Right atrium auricular region (tissue), 2 donors: Measurements from ENCODE around the gene GBP3. TPM values are rescaled to one million over a fixed set of nuclear protein-coding genes. Genes with fewer than 3 reads are reported as not detected.

Experiments used
- DNase-seq: peaks from one replicate; pipeline ENCODE4 v3.0.0-alpha.2; 2019; ENCODE audit warnings: low spot score
- H3K27ac ChIP-seq, 2 donors: fragments of 200-600 bp; sonication (generic); 1 replicate in 1 of 2; 2 replicates in 1 of 2; pipeline ENCODE4 v1.5.1; 2016 to 2019
- H3K27me3 ChIP-seq, 2 donors: fragments of 200-600 bp; sonication (generic); one replicate each; pipeline versions ENCODE4 v1.5.1 to v1.6.0; 2017 to 2019
- H3K36me3 ChIP-seq: fragments of 200-600 bp; sonication (generic); one replicate; pipeline ENCODE4 v1.5.1; 2016
- H3K4me1 ChIP-seq, 2 donors: fragments of 200-600 bp; sonication (generic); one replicate each; pipeline versions ENCODE4 v1.5.1 to v1.6.0; 2017 to 2019
- H3K4me3 ChIP-seq, 2 donors: fragments of 200-600 bp; sonication (generic); 1 replicate in 1 of 2; 2 replicates in 1 of 2; pipeline ENCODE4 v1.5.1; 2017 to 2019; ENCODE audit warnings: mild to moderate bottlenecking in 1 of 2, moderate library complexity in 1 of 2
- H3K9me3 ChIP-seq, 2 donors: fragments of 200-600 bp; sonication (generic); one replicate each; pipeline ENCODE4 v1.5.1; 2019
- CTCF ChIP-seq, 2 donors: fragments of 200-600 bp; sonication (generic); IDR thresholded peaks; one replicate each; pipeline ENCODE4 v1.5.1; 2019; ENCODE audit warnings: antibody characterized with exemption in 2 of 2
- total RNA-seq, 2 donors: library from RNA; depleted of rRNA; stranded (reverse); fragments of >200 nt; gene quantifications; one replicate each; pipeline ENCODE4 v1.1.0, GENCODE V29; 2016

Gene GBP3
- total RNA-seq, 2 donors from 2014 or later: 5.8 to 10.4 TPM

- Histone ChIP-seq H3K4me1 (peaks cover 0 to 29% of the 10 kb centered on the region in 2 donors), H3K27ac (no peak overlapping the region), H3K4me3 (no peak overlapping the region), H3K27me3 (no peaks in the 10 kb centered on the region), H3K9me3 (no peaks in the 10 kb centered on the region), H3K36me3 (no peaks in the 10 kb centered on the region)
- TF ChIP-seq CTCF (IDR thresholded peaks at IDR 0.05): no peak
- no peak for DNase-seq
These were observed 32.2 kb downstream of the GBP3 start for GRCh38 chr1:88990426-88990825.

GRCh38 chr1:88985692-88986091, 37.0 kb downstream of the GBP3 start:
- Histone ChIP-seq H3K27me3 (no peaks in the 10 kb centered on the region), H3K27ac (peak overlapping the region in 1 of 2 donors; percentile 59), H3K4me1 (peaks cover 0 to 44% of the 10 kb centered on the region in 2 donors), H3K36me3 (peaks cover 12% of the 10 kb centered on the region), H3K9me3 (no peaks in the 10 kb centered on the region), H3K4me3 (no peak overlapping the region)
- no peak for DNase-seq
- TF ChIP-seq CTCF (IDR thresholded peaks at IDR 0.05): no peak

GRCh38 chr1:88985032-88985431, 37.6 kb downstream of the GBP3 start:
- Histone ChIP-seq H3K4me3 (no peak overlapping the region), H3K27me3 (no peaks in the 10 kb centered on the region), H3K36me3 (peaks cover 12% of the 10 kb centered on the region), H3K9me3 (no peaks in the 10 kb centered on the region), H3K4me1 (peaks cover 0 to 42% of the 10 kb centered on the region in 2 donors), H3K27ac (peak overlapping the region; percentile 59 to 60)
- no peak for TF ChIP-seq CTCF (IDR thresholded peaks at IDR 0.05)
- no peak for DNase-seq

DNA sequence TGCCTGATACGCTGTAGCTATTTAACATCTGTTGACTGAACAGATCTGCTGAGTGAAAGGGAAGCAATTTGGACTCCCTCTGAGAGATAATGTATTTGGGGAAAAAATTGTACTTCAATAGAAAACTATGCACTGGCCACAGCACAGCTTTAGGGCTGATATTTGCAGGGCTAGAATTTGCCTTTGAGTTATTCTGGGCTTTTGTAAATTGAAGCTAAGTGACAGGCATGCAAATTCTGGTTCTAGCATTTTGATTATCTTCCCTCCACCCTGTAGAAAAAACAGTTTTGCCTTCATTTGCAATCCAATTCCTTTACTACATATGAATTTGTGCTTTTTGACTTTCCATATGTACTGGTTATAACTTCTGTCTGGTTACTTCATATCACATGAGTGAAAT, 38.1 kb downstream of the GBP3 start:
- no peak for TF ChIP-seq CTCF (IDR thresholded peaks at IDR 0.05)
- peak overlapping the region; percentile 59 to 60 for H3K27ac ChIP-seq
- H3K4me3 ChIP-seq: peak overlapping the region in 1 of 2 donors; percentile 10

GRCh38 chr1:88983791-88984559, 38.7 kb downstream of the GBP3 start:
- Histone ChIP-seq H3K36me3 (peaks cover 12% of the 10 kb centered on the region), H3K27ac (peak overlapping the region; percentile 59 to 60), H3K27me3 (no peaks in the 10 kb centered on the region), H3K4me1 (peaks cover 0 to 42% of the 10 kb centered on the region in 2 donors), H3K4me3 (peak overlapping the region in 1 of 2 donors; percentile 10), H3K9me3 (no peaks in the 10 kb centered on the region)
- peak; percentile 55 to 73 for TF ChIP-seq CTCF (IDR thresholded peaks at IDR 0.05)
- no peak for DNase-seq

More for the DNA sequence above, 38.1 kb downstream of the GBP3 start:
- peaks cover 12% of the 10 kb centered on the region for H3K36me3 ChIP-seq
- DNase-seq: no peak
- H3K9me3 ChIP-seq: no peaks in the 10 kb centered on the region
- H3K4me1 ChIP-seq: peaks cover 0 to 42% of the 10 kb centered on the region in 2 donors
- H3K27me3 ChIP-seq: no peaks in the 10 kb centered on the region
